Occipital lobe (tissue), 2 donors: ENCODE data around the gene OPCML. TPM values are rescaled to one million over a fixed set of nuclear protein-coding genes. Genes with fewer than 3 reads are reported as not detected.

ENCODE experiments used
- DNase-seq: peaks from one replicate; lab custom pipeline; 2025; lab: John Stamatoyannopoulos, UW
- total RNA-seq: library from RNA; depleted of rRNA; stranded (reverse); fragments of >200 nt; gene quantifications from one replicate; pipeline ENCODE4 v1.2.3, GENCODE V29; 2014

Gene OPCML
- total RNA-seq, 1 donor from 2014 or later = 65.5 TPM

DNA sequence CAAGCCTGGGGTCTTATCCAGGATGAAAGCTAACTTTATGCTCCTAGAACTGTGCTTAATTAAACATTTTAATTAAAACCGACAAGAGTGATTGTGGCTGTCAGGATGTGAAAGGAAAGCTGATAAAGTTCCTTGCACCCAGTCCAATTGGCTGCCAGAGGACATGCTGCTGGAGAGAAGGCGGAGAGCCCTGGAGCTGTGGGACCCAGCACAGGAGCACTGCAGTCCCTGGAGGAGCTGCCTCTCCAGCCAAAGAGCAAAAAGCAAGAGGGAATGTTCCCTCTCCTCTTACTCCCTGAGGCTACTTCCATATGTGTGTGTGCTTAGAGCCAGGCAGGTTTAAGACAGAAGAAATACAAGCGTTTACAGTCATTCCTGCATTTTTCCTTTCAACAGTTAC lies 118.6 kb downstream of the OPCML start:
- no peak for DNase-seq

DNA sequence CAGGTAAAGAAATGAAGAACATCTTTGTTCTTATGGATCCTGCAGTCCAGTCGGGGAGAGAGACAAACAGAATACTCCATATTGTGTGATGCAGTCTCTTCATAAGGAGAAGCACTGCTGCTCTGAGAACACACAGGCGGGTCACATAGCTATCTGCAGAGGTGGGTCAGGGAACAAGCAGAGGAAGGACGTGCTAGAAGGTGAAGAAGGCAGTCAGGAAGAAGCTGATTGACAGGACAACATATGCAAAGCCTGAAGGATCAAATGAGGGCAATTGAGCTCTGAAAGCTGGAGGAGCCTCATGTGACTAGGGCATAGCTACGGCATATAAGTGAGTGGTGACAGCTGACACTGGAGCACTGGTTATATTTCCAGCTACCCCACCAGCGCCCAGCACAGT lies 122.5 kb downstream of the OPCML start:
- no peak for DNase-seq

DNA sequence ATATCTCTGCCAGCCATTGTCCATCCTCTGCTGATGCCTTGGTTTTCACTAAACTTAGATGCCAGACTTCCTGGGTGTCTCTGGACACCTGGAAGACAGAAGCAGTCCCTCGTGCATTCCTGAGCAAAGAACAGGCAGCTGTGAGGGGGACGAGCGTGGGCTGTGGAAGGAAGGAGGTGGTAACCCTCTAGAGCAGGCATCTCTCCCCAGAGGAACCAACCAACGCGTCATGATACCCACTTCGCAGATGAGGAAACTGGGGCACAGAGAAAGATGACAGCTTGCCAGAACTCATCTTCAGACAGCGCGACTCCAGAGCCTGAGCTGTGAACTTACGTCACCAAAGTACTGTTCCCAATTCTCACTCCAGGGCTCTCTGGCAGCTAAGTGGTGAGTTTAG lies 123.4 kb downstream of the OPCML start:
- DNase-seq = no peak

DNA sequence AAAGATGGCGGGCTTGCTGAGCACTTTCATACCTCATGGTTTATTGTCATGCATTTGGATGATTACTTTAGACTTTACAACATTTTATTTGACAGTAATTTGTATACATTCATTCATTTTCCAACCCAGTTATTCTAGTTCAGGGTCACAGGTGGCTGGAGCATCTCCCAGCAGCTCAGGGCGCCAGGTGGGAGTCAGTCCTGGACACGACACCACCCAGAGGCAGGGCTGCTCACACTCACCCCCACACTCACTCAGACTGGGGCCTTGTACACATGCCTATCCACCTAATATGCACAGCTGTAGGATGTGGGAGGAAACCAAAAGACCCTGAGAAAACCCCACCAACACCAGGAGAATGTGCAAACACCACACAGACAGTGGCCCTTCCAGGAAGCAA lies 123.9 kb downstream of the OPCML start:
- no peak for DNase-seq

DNA sequence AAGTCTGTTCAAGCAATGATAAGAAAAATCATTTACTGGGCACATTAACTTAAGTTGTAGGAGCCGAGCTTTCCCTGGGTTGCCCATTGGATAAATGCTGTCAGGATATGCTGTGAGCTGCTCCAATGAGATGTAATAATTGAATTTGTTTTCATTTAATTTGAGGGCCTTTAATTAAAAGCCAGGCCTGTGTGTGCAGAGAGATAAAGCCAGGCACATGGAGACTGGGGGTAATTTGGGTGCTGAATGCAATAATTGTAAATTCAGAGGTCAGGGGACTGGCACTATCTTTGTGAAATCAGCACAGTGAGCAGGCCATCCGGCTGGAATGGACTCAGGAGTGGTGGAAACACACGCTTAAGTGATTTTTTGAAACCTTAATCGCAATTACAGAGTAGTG lies 125.8 kb downstream of the OPCML start:
- DNase-seq = no peak

DNA sequence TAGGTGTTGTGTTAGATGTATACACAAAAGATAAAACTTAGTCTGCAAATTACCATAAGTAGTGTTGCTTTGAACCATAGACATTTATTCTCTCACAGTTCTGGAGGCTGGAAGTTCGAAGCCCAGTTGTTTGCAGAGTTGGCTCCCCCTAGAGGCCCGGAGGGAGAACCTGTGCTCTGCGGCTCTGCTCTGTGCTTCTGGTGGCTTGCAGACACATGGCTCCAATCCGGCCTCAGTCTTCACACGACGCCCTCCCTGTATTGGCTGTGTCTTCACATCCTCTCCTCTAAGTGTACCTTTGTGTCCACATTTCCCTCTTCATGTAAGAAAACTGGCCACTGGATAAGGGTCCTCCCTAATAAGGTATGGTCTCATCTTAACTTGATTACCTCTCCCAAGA lies 128.4 kb downstream of the OPCML start:
- DNase-seq = no peak

DNA sequence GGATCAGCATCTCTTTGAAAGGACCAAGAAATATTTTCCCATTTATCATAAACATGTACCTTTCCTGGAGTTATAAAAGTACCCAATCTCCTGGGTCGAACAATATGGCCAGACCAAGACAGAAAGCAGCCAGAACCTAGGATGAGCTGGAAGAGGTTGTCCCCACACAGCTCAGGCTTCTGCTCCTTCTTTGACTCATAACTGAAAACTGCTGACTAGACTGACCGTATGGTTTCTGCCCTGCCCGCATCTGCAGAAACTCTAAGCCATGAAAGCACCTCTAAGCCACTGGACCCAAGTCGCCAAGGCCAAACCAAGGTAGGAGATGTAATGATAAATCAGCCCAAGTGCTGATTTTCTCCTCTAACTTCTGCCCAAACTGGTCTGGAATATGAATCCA lies 129.8 kb downstream of the OPCML start:
- no peak for DNase-seq

GRCh38 chr11:133399855-133400625 lies 132.3 kb downstream of the OPCML start:
- DNase-seq = no peak

DNA sequence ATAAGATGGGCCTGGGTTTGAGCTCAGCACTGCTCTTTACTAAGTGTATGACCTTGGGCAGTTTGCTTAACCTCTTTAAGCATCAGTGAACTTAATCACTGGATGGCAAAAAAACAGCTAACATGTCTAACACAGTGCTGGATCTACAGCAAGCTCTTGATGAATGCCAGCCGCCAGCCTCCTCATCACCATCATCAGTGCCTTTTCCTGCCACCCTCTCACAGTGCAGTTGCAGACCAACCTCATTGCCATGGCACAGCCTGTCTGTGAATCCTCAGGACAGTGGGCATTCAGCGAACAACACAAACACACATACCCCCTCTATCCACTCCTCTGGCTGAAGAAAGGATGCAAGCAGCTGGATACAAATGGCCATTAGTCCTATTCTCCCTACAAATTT lies 133.0 kb downstream of the OPCML start:
- DNase-seq = no peak

DNA sequence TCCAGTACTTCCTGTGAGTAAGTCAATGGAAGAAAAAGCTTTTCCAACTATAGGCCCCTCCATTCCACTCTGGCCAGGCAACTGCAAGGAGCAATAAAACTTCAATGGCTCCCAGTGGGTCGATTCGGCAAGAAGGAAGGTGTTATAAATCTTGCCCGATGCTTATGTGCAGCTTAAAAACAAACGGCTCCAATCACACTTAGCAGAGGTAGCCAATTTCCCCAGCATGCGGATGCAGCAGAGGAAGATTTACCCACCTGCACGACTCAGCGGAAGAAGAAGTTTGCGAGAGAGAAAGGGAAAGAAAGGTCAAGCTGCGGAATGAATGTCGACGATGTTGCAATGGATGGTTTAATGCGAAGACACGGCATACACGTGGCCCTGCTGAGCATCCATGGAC lies 141.5 kb downstream of the OPCML start:
- DNase-seq = no peak

DNA sequence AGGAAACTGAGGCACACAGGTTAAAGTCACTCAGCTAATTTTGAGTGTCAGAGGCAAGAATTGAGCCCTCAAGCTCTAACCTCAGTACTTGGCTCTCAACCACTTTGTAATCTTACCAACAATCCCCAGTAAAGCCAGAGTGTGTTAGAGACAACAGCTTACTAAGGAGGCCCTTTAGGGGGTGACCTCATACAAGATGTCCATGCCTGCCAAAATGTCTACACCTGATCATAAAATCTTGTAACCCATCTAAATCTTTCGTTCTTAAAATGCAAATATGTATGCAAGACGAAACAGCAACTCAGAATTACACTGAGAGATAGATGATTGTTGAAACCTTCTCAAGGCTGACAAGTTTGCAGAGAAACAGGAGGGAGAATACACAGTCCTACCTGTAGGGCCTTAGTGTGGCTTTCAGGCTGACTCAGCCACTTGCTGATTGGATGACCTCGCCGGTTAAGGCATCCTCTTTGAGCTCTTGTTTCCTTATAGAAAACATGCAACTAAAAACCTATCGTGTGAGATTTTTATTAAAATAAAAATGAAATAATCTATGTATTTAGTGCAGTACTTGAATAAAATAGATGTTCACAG lies 143.2 kb downstream of the OPCML start:
- no peak for DNase-seq

- DNase-seq = no peak
Observed at GRCh38 chr11:133388260-133388659, 144.0 kb downstream of the OPCML start.

DNA sequence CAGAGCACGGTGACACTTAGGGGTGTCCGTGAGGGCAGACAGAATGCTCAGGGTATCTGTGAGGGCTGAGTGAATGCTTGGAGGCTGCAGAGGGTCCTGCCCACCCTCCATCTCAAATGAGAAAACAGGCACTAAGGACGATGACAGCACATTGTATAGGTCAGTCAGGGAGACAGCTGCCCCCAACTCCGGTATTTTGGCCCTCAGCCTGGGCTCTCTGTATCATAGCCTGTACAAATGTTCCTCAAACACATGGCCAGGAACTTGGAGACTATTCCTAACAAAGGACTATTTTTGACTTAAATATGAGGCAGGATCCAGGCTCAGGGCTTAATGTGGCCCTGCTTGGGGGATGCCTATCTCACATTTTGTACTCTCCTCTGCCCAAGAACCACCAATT lies 145.4 kb downstream of the OPCML start:
- no peak for DNase-seq

DNA sequence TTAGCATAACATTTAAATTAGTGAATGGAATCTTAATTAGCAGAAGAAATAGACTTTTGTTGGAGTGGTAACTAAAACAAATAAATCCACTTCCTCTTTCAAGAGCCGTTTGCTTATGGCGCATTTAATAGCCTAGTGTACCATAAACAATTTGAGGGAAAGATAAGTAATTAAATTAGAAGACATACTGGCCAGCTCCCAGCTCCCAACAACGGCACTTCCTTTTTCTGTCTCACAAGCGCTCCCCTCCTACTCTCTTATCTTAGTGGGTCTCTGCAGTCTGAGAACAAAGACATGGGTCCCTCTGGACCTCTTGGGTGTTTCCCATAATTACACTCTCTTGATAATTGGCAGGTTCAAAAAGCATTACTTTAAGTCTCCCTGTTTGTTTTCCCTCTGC lies 146.0 kb downstream of the OPCML start:
- DNase-seq = no peak

- DNase-seq = no peak
Observed at GRCh38 chr11:133385781-133386180, 146.5 kb downstream of the OPCML start.

DNA sequence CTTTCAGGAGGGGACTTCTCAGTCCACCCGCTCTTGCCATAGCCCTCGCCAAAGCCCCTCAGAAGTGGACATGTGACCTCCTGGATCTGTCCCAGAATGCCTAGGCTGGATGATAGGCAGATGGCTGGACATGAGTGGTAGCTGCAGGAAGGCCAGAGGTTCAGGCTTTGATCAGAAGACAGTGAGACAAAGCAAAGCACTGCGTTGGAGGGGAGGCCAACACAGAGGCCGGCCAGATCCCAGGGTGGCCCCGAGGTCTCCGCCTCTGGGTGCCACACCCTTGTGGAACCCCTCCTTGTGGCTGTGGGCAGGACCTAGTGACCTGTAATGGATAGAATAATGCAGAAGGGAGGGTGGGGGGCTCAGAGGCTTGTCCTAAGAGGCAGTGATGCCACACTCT lies 147.6 kb downstream of the OPCML start:
- no peak for DNase-seq

GRCh38 chr11:133383689-133384088 lies 148.6 kb downstream of the OPCML start:
- DNase-seq = no peak

DNA sequence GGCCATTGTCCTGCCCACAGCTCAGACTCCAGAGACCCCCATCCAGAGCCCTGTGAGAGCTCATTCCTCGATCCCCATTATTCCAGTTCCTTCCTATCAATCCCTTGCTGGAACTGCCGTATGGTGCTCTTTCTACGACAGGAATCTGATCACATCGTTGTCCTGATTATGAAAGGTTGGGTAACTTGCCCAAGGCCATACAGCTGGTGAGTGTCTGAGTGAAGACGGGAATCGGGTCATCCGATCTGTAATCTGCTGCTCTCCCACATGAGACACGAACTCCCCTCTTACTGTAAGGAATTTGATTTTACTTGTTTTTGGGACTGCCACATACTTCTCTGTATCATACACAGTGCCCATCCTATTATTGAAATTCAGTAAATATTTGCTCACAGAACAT lies 149.1 kb downstream of the OPCML start:
- no peak for DNase-seq

- peak; percentile 19 for DNase-seq
Observed at GRCh38 chr11:133382131-133382812, 150.0 kb downstream of the OPCML start.

- no peak for DNase-seq
Observed at GRCh38 chr11:133381761-133382130, 150.6 kb downstream of the OPCML start.

DNA sequence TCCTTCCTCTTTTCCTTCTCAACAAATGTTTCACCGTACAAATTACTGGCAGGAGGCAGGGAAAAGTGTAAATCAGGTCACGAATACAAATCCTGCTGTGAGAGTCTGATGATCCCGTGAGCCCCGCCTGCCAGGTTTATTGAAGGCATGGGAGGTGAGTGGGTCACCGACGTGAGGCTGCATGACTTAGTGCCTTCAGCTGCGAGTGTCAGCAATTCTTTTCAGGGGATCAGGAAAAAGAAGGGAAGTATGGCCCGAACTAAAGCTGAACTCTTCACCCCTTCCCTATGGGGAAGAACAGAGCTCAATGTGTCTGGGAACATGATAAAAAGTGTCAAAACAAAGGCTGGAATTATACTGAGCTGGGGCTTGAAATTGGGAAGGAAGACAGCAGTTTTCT lies 166.2 kb downstream of the OPCML start:
- DNase-seq = no peak

DNA sequence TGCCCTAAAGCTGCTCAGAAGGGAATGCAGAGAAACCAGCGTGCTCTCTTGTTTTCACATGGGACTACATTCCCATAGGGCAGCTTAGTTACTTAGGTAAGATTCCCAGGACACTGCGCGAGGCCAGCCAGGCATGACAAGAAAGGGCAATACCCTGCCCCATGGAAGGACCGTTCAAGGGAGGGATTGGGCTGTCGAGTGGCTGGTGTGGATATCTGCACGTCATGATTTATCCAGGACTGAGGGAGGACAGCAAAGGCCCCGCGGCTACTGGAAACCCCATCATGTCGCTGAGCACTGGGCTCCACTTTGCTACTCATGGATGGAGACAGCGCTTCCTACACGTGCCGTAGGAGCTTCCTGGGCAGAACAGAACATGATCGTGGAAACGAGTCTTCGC lies 169.4 kb downstream of the OPCML start:
- no peak for DNase-seq

DNA sequence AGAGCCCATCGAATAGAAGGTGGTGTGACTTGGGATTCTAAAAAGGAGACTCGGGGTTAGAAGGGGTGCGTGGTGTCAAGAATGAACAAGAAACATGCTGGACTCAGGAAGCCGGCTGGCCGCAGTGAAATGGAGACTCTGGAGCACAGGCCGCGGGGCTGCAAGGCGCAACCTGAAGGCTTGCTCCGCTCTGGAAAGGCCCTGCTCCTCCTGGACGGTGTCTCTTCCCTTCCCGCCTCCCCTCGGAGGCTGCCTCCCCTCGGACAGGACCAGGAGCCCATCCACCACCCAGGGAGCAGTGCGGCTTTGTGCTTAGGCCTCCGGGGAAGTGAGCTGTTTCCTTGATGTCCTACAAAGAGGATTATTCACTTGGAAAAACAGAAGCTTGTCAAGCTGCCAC lies 170.1 kb downstream of the OPCML start:
- no peak for DNase-seq
